AG04449 (cell line): ENCODE measurements around the gene INTS11.

Experiments
- CTCF ChIA-PET: fragments of 350-600 bp; formaldehyde crosslinking; extraction: SDS; loops from one replicate; lab custom pipeline; 2021; ENCODE audit warnings: antibody characterized with exemption; lab: Yijun Ruan, JAX
- POLR2A ChIA-PET: fragments of 400-600, 350-600 bp; formaldehyde crosslinking; extraction: SDS; loops from one replicate; lab custom pipeline; 2020; ENCODE audit warnings: antibody characterized with exemption, inconsistent platforms; lab: Yijun Ruan, JAX
- DNase-seq: peaks from one replicate; pipeline ENCODE4 v3.0.0-alpha.2; 2010; ENCODE audit warnings: low read depth, low spot score
- H3K4me3 ChIP-seq: 2 replicates; pipeline ENCODE4 v1.5.1; 2011; ENCODE audit warnings: low read depth, mild to moderate bottlenecking, control low read depth, low read length
- CTCF ChIP-seq: IDR thresholded peaks from one replicate; pipeline ENCODE4 v1.5.1; 2011; ENCODE audit warnings: mild to moderate bottlenecking, moderate library complexity, low read length, control low read depth, inconsistent platforms; ENCODE audit not compliant: insufficient read depth; ENCODE audit errors: missing control alignments

The INTS11 gene

GRCh38 chr1:1359308-1359663, 34.8 kb upstream of the INTS11 start:
- POLR2A ChIA-PET: interaction anchor here (1.3 to 2.1 kb wide), 3 partner anchors 12 to 40 kb away, joined by 3 to 15 read pairs (median 9); partner anchors contain the start of genes AURKAIP1 and CCNL2
- DNase-seq: peak; percentile 36
- TF ChIP-seq CTCF: no peak
- H3K4me3 ChIP-seq: peak overlapping the region; percentile 85
- CTCF ChIA-PET: interaction anchor here (0.6 to 3.3 kb wide), 2 partner anchors 11 to 12 kb away, joined by 4 to 27 read pairs; no protein-coding TSS in a partner anchor

- ChIA-PET CTCF (interaction anchor here (0.6 to 3.3 kb wide), 5 partner anchors 10 to 40 kb away, joined by 3 to 27 read pairs (median 4); partner anchors contain the start of gene CCNL2), POLR2A (interaction anchor here (1.3 to 2.2 kb wide), 4 partner anchors 11 to 40 kb away, joined by 3 to 15 read pairs (median 8); partner anchors contain the start of genes AURKAIP1 and CCNL2)
- no peak for TF ChIP-seq CTCF
- H3K4me3 ChIP-seq: peak within 1 kb of the TSS; percentile 85
- peak; percentile 31 for DNase-seq
These were observed 34.2 kb upstream of the INTS11 start, which contains the start of gene MXRA8 for GRCh38 chr1:1358433-1359271. Gene MXRA8 (minus strand): TSS chr1:1358555. CDS start chr1:1358504, 51 bp downstream.

- ChIA-PET POLR2A (interaction anchor here (1.1 to 2.2 kb wide), 4 partner anchors 10 to 67 kb away, joined by 3 to 15 read pairs (median 6); partner anchors contain the start of genes AURKAIP1 and CCNL2), CTCF (interaction anchor here (0.7 to 3.3 kb wide), 6 partner anchors 10 to 41 kb away, joined by 3 to 27 read pairs (median 4); partner anchors contain the start of gene CCNL2)
- no peak for TF ChIP-seq CTCF
- H3K4me3 ChIP-seq: peak overlapping the region; percentile 85
- DNase-seq: no peak
These were observed 33.5 kb upstream of the INTS11 start for GRCh38 chr1:1357871-1358432.

- TF ChIP-seq CTCF: no peak
- H3K4me3 ChIP-seq: peak overlapping the region; percentile 85
- DNase-seq: no peak
- CTCF ChIA-PET: interaction anchor here (0.7 to 3.3 kb wide), 5 partner anchors 9 to 14 kb away, joined by 3 to 27 read pairs (median 4); no protein-coding TSS in a partner anchor
- POLR2A ChIA-PET: interaction anchor here (1.1 to 2.2 kb wide), 2 partner anchors 9 to 66 kb away, joined by 3 to 8 read pairs; no protein-coding TSS in a partner anchor
These were observed 32.4 kb upstream of the INTS11 start for GRCh38 chr1:1356796-1357401.

- H3K4me3 ChIP-seq: peak overlapping the region; percentile 85
- CTCF ChIA-PET: interaction anchor here (3.3 kb wide), 1 partner anchor 15 kb away, joined by 27 read pairs; no protein-coding TSS in a partner anchor
- POLR2A ChIA-PET: no interaction called here
- no peak for DNase-seq
- TF ChIP-seq CTCF: no peak
These were observed 31.8 kb upstream of the INTS11 start for GRCh38 chr1:1356166-1356795.
